ENCODE data around the gene GPR162. TPM values are rescaled to one million over a fixed set of nuclear protein-coding genes. Genes with fewer than 3 reads are reported as not detected.
"Not testable (repeated sequence)": the region's sequence is repeated elsewhere in the genome, so short reads cannot be mapped to it uniquely, and the experiment has no call there.

Gene GPR162
- total RNA-seq, 1 experiment from 2014 or later: 2.4 TPM

DNA sequence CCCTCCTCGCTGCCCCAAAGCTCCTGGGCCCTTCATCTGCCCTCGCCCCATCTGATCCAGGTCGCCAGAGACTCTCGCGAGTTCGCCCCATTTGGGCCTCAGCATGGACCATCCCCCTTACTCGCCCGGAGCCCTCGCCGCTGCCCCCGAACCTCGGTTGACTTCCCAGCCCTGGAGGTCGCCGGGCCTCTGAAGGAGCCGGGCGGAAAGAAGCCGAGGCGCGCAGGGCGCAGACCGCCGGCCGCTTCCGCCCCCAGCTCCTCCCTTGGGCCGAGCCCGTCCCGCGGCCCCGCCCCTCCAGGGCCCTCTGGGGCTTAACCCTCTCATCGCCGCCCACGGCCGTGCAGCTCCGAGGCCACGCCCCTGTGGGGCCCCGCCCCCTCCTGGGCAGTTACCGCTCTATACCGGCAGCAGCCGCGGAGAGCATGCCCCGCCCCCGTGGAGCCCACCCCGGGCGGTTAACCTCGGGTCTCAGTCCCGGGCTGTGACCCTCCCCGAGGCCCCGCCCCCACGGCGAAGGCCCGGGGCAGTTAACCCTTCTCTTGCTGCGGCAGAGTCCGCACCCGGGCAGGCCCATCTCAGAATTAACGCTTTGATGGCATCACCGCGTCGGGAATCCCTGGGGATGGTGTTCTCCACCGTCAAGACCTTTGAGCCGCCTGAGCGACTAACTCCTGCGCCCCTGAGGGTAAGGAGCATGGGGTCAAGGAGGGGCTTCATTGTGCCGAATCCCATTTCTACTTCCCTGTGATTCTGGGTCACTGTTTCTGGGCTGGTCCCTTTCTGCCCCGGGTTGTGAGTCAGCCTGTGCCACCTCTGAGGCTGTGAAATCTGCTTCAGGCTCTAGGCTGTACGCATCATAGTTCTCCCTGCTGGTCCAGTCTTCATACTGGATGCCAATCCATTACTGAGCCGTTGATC lies 51.7 kb downstream of the GPR162 start, which contains the start of gene SPSB2:
Gene SPSB2, minus strand, starts transcription at position 210 of the 921 bp plus-strand sequence. CDS start 402 bp downstream, outside the sequence.
- CTCF ChIA-PET: interaction anchor here (0.5 to 2.6 kb wide), 15 partner anchors 16 to 260 kb away, joined by 3 to 12 read pairs (median 5); partner anchors contain the start of genes CDCA3, LRRC23 and USP5
- DNase-seq: peak; percentile 91 to 100
- no TSS peak for BruUV-seq (replicated peaks)
- Histone ChIP-seq H3K27me3 (ENCODE audit: insufficient read depth, low read depth) (no peaks in the 10 kb centered on the region), H3K27ac (peak within 1 kb of the TSS; percentile 37), H3K79me2 (ENCODE audit: low read depth) (peaks cover 29% of the 10 kb centered on the region), H3F3A (ENCODE audit: insufficient read depth, low read depth) (peaks cover 58% of the 10 kb centered on the region), H3K9me3 (ENCODE audit: insufficient read depth, low read depth) (no peaks in the 10 kb centered on the region), H3K4me2 (peak within 1 kb of the TSS; percentile 96), H3K4me3 (peak within 1 kb of the TSS; percentile 84), H2AFZ (peak within 1 kb of the TSS; percentile 84), H3K4me1 (replicated peaks; ENCODE audit: insufficient read depth) (peaks cover 36% of the 10 kb centered on the region), H3K36me3 (ENCODE audit: low read depth) (peaks cover 12% of the 10 kb centered on the region; the same call in 1 of the 2 replicates), H4K20me1 (ENCODE audit: insufficient read depth) (peaks cover 37% of the 10 kb centered on the region), H3K9me2 (ENCODE audit: insufficient read depth) (no peaks in the 10 kb centered on the region)
- POLR2A ChIA-PET (ENCODE audit: unreplicated experiment): interaction anchor here (0.5 to 2.8 kb wide), 19 partner anchors 9 to 736 kb away, joined by 3 to 20 read pairs (median 4); partner anchors contain the start of genes C12orf57, CDCA3, COPS7A and LRRC23
- TF ChIP-seq, protein P1, sequence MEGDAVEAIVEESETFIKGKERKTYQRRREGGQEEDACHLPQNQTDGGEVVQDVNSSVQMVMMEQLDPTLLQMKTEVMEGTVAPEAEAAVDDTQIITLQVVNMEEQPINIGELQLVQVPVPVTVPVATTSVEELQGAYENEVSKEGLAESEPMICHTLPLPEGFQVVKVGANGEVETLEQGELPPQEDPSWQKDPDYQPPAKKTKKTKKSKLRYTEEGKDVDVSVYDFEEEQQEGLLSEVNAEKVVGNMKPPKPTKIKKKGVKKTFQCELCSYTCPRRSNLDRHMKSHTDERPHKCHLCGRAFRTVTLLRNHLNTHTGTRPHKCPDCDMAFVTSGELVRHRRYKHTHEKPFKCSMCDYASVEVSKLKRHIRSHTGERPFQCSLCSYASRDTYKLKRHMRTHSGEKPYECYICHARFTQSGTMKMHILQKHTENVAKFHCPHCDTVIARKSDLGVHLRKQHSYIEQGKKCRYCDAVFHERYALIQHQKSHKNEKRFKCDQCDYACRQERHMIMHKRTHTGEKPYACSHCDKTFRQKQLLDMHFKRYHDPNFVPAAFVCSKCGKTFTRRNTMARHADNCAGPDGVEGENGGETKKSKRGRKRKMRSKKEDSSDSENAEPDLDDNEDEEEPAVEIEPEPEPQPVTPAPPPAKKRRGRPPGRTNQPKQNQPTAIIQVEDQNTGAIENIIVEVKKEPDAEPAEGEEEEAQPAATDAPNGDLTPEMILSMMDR (conservative IDR thresholded peaks at IDR 0.05): no peak
- TF ChIP-seq EZH2 (IDR thresholded peaks at IDR 0.05; ENCODE audit: low read depth): no peak
- intact Hi-C loops (cut with micrococcal nuclease; ENCODE audit: unreplicated experiment): loop anchor here (1.0 to 5.0 kb wide), 8 partner anchors 18 to 257 kb away; partner anchors contain the start of genes C1R, CDCA3, CLSTN3 and ENO2

DNA sequence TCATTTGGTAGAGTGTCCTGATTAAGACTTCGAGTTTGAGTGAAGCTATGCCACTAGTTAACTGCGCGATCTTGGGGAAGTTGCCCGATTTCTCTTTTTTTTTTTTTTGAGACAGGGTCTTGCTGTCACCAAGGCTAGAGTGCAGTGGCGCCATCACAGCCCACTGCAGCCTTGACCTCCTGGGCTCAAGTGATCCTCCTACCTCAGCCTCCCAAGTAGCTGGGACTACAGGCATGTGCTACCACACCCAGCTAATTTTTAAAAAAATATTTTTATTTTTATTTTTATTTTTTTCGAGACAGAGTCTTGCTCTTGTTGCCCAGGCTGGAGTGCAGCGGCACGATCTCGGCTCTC lies 52.4 kb downstream of the GPR162 start:
- H4K20me1 ChIP-seq (ENCODE audit: insufficient read depth): peaks cover 30% of the 10 kb centered on the region
- POLR2A ChIA-PET (ENCODE audit: unreplicated experiment): interaction anchor here (0.6 kb wide), 2 partner anchors 14 to 70 kb away, joined by 3 read pairs; no protein-coding TSS in a partner anchor
- not testable (repeated sequence) for BruUV-seq (replicated peaks); H3K9me3 ChIP-seq (ENCODE audit: insufficient read depth, low read depth); H3K27me3 ChIP-seq (ENCODE audit: insufficient read depth, low read depth); H3K9me2 ChIP-seq (ENCODE audit: insufficient read depth); DNase-seq
- H3K27ac ChIP-seq: peak overlapping the region; percentile 37
- intact Hi-C loops (cut with micrococcal nuclease; ENCODE audit: unreplicated experiment): loop anchor here (5.0 kb wide), 1 partner anchor 218 kb away; the partner anchor contains the start of gene C1R
- peak overlapping the region; percentile 78 for H2AFZ ChIP-seq
- peak overlapping the region; percentile 84 for H3K4me3 ChIP-seq
- peaks cover 23% of the 10 kb centered on the region for H3K79me2 ChIP-seq (ENCODE audit: low read depth)
- peaks cover 30% of the 10 kb centered on the region for H3K4me1 ChIP-seq (replicated peaks; ENCODE audit: insufficient read depth)
- CTCF ChIA-PET: interaction anchor here (0.6 kb wide), 1 partner anchor 181 kb away, joined by 5 read pairs; no protein-coding TSS in a partner anchor
- peaks cover 12% of the 10 kb centered on the region; the same call in 1 of the 2 replicates for H3K36me3 ChIP-seq (ENCODE audit: low read depth)
- H3K4me2 ChIP-seq: peak overlapping the region; percentile 96
- peaks cover 51% of the 10 kb centered on the region for H3F3A ChIP-seq (ENCODE audit: insufficient read depth, low read depth)

Other genes starting within 250 kb of the GPR162 start
- 359 and 373 TPM in 2 replicates for gene CHD4, start 214.4 kb upstream of the GPR162 start, total RNA-seq (2021)
- gene LPAR5, start 185.9 kb upstream of the GPR162 start, total RNA-seq (2021): 14.2 and 14.8 TPM in 2 replicates
- 4.2 and 6.1 TPM in 2 replicates for gene ACRBP, start 174.4 kb upstream of the GPR162 start, total RNA-seq (2021)
- gene ING4, start 158.7 kb upstream of the GPR162 start, total RNA-seq (2021): 87.6 and 88.7 TPM in 2 replicates
- gene ZNF384, start 132.4 kb upstream of the GPR162 start, total RNA-seq (2021): 74.3 and 106 TPM in 2 replicates
- not detected in 2 replicates for gene PIANP, start 121.0 kb upstream of the GPR162 start, total RNA-seq (2021)
- gene COPS7A, start 97.8 kb upstream of the GPR162 start, total RNA-seq (2021): 88.7 and 116 TPM in 2 replicates
- gene MLF2, start 68.7 kb upstream of the GPR162 start, total RNA-seq (2021): 349 and 379 TPM in 2 replicates
- gene PTMS, start 55.5 kb upstream of the GPR162 start, total RNA-seq (2021): 633 and 910 TPM in 2 replicates
- 9.4 and 10.5 TPM in 2 replicates for gene LAG3, start 49.3 kb upstream of the GPR162 start, total RNA-seq (2021)
- gene CD4, start 32.3 kb upstream of the GPR162 start, total RNA-seq (2021): 1.0 and 3.2 TPM in 2 replicates
- gene P3H3, start 6.6 kb downstream of the GPR162 start, total RNA-seq (2021): 0.45 and 0.52 TPM in 2 replicates
- gene GNB3, start 19.1 kb downstream of the GPR162 start, total RNA-seq (2021): not detected in 2 replicates
- 104 and 125 TPM in 2 replicates for gene CDCA3, start 29.5 kb downstream of the GPR162 start, total RNA-seq (2021)
- gene USP5, start 30.3 kb downstream of the GPR162 start, total RNA-seq (2021): 267 and 308 TPM in 2 replicates
- gene TPI1, start 45.7 kb downstream of the GPR162 start, total RNA-seq (2021): 1,080 and 1,199 TPM in 2 replicates
- 28.9 and 30.1 TPM in 2 replicates for gene SPSB2, start 51.5 kb downstream of the GPR162 start, total RNA-seq (2021)
- 29.3 and 38.8 TPM in 2 replicates for gene LRRC23, start 83.0 kb downstream of the GPR162 start, total RNA-seq (2021)
- 38.8 and 56.6 TPM in 2 replicates for gene ENO2, start 92.8 kb downstream of the GPR162 start, total RNA-seq (2021)
- 158 and 159 TPM in 2 replicates for gene ATN1, start 106.1 kb downstream of the GPR162 start, total RNA-seq (2021)
- gene RNU7-1, start 122.0 kb downstream of the GPR162 start, total RNA-seq (2021): not detected in 2 replicates
- 198 and 218 TPM in 2 replicates for gene C12orf57, start 122.2 kb downstream of the GPR162 start, total RNA-seq (2021)
- 84.1 and 92.7 TPM in 2 replicates for gene PTPN6, start 129.5 kb downstream of the GPR162 start, total RNA-seq (2021)
- gene PHB2, start 148.8 kb downstream of the GPR162 start, total RNA-seq (2021): 384 and 386 TPM in 2 replicates
- 84.5 and 96.5 TPM in 2 replicates for gene EMG1, start 149.1 kb downstream of the GPR162 start, total RNA-seq (2021)
- 53.8 and 102 TPM in 2 replicates for gene LPCAT3, start 196.7 kb downstream of the GPR162 start, total RNA-seq (2021)
- gene C1S, start 238.9 kb downstream of the GPR162 start, total RNA-seq (2021): 32.4 and 32.9 TPM in 2 replicates

Data from PC-9 (cell line).